A673 (cell line): ENCODE data around the gene FGFR1OP2. TPM values are rescaled to one million over a fixed set of nuclear protein-coding genes. Genes with fewer than 3 reads are reported as not detected.
"Not testable (repeated sequence)": the region's sequence is repeated elsewhere in the genome, so short reads cannot be mapped to it uniquely, and the experiment has no call there.

Experiments used
- BruUV-seq: library from RNA; stranded (reverse); fragments of 400-500 nt; replicated peaks from 2 replicates; lab custom pipeline; 2021; lab: Mats Ljungman, UMichigan
- CTCF ChIA-PET: fragments of 300-600 bp; sonication (Branson Sonifier 250); formaldehyde crosslinking; loops from one replicate; lab custom pipeline; 2022; ENCODE audit warnings: antibody characterized with exemption; lab: Charles Lee
- POLR2A ChIA-PET: fragments of 300-600 bp; sonication (Branson Sonifier 250); formaldehyde crosslinking; loops from one replicate; lab custom pipeline; 2022; ENCODE audit warnings: antibody characterized with exemption; ENCODE audit not compliant: low non-redundant PET; lab: Charles Lee
- DNase-seq: peaks from one replicate; pipeline ENCODE4 v3.0.0-alpha.2; 2015; ENCODE audit warnings: low spot score
- H3K27ac ChIP-seq: fragments of 200-600 bp; sonication (generic); 2 replicates; pipeline ENCODE4 v1.5.1; 2016; ENCODE audit warnings: mixed run types, low read depth, mild to moderate bottlenecking, mixed read lengths, antibody characterized with exemption, low read length; ENCODE audit not compliant: poor library complexity, severe bottlenecking
- H3K27me3 ChIP-seq: fragments of 200-600 bp; sonication (generic); replicated peaks from 2 replicates; pipeline ENCODE4 v1.6.1; 2017; ENCODE audit warnings: mixed run types, low read depth, mild to moderate bottlenecking, mixed read lengths, antibody characterized with exemption, low read length; ENCODE audit not compliant: insufficient read depth, poor library complexity
- H3K36me3 ChIP-seq: fragments of 200-600 bp; sonication (generic); 2 replicates; pipeline ENCODE4 v1.6.1; 2016; ENCODE audit warnings: mixed run types, mild to moderate bottlenecking, mixed read lengths, antibody characterized with exemption, low read length; ENCODE audit not compliant: insufficient read depth, poor library complexity, severe bottlenecking
- H3K4me1 ChIP-seq: fragments of 200-600 bp; sonication (generic); 2 replicates; pipeline ENCODE4 v1.6.1; 2017; ENCODE audit warnings: mixed run types, mild to moderate bottlenecking, mixed read lengths, antibody characterized with exemption, low read length; ENCODE audit not compliant: insufficient read depth, poor library complexity, severe bottlenecking
- H3K4me3 ChIP-seq: fragments of 200-600 bp; sonication (generic); 2 replicates; pipeline ENCODE4 v1.5.1; 2016; ENCODE audit warnings: low read depth, mixed run types, mild to moderate bottlenecking, mixed read lengths, low read length; ENCODE audit not compliant: poor library complexity, severe bottlenecking
- H3K9me3 ChIP-seq: fragments of 200-600 bp; sonication (generic); 2 replicates; pipeline ENCODE4 v1.6.1; 2016; ENCODE audit warnings: mixed run types, low read depth, mild to moderate bottlenecking, mixed read lengths, antibody characterized with exemption, low read length; ENCODE audit not compliant: poor library complexity, severe bottlenecking
- CTCF ChIP-seq: fragments of 300-800, 200-600 bp; sonication (generic); conservative IDR thresholded peaks from 2 replicates; pipeline ENCODE4 v1.5.1; 2017; ENCODE audit warnings: low read depth, mild to moderate bottlenecking, antibody characterized with exemption, low read length, moderate library complexity, mixed read lengths
- EZH2 ChIP-seq: fragments of 200-600 bp; sonication (generic); IDR thresholded peaks from 2 replicates; pipeline ENCODE4 v1.6.1; 2017; ENCODE audit warnings: borderline replicate concordance, low read depth, mild to moderate bottlenecking, mixed read lengths, antibody characterized with exemption, low read length; ENCODE audit not compliant: poor library complexity, severe bottlenecking
- intact Hi-C: fragments of 100-400 bp; cut with micrococcal nuclease; formaldehyde crosslinking; loops from one replicate; pipeline ENCODE4 v1.10.0; 2022; ENCODE audit not compliant: unreplicated experiment
- total RNA-seq: library from RNA; stranded (reverse); gene quantifications from 2 replicates; pipeline ENCODE4 v1.2.3, GENCODE V29; 2021

FGFR1OP2 gene
- total RNA-seq, 1 experiment from 2014 or later, result 40.3 TPM

- Histone ChIP-seq H3K27me3 (no peaks in the 10 kb centered on the region), H3K36me3 (peaks cover 19% of the 10 kb centered on the region), H3K27ac (no peak overlapping the region), H3K4me1 (no peaks in the 10 kb centered on the region), H3K4me3 (no peak overlapping the region), H3K9me3 (peaks cover 2% of the 10 kb centered on the region)
- POLR2A ChIA-PET, result no interaction called here
- CTCF ChIA-PET, result interaction anchor here (0.7 kb wide), 1 partner anchor 62 kb away, joined by 3 read pairs; no protein-coding TSS in a partner anchor
- BruUV-seq, result no TSS peak
- no peak for DNase-seq
- intact Hi-C loops, result no loop called here
- no peak for TF ChIP-seq CTCF
- TF ChIP-seq EZH2, result no peak
Observed at GRCh38 chr12:26953447-26953846, 15.2 kb downstream of the FGFR1OP2 start.

- H3K4me3 ChIP-seq, result no peak overlapping the region
- H3K27ac ChIP-seq, result no peak overlapping the region
- DNase-seq, result no peak
- H3K4me1 ChIP-seq, result no peaks in the 10 kb centered on the region
- no TSS peak for BruUV-seq
- ChIA-PET POLR2A (no interaction called here), CTCF (no interaction called here)
- peaks cover 22% of the 10 kb centered on the region for H3K36me3 ChIP-seq
- intact Hi-C loops, result no loop called here
- no peaks in the 10 kb centered on the region for H3K9me3 ChIP-seq
- TF ChIP-seq CTCF (no peak), EZH2 (no peak)
- H3K27me3 ChIP-seq, result no peaks in the 10 kb centered on the region
Observed at GRCh38 chr12:26954027-26954426, 15.8 kb downstream of the FGFR1OP2 start.

- H3K27me3 ChIP-seq, H3K27ac ChIP-seq, H3K9me3 ChIP-seq, H3K4me1 ChIP-seq, BruUV-seq, intact Hi-C loops, POLR2A ChIA-PET, H3K4me3 ChIP-seq, CTCF ChIA-PET, DNase-seq: not testable (repeated sequence)
- H3K36me3 ChIP-seq, result peaks cover 27% of the 10 kb centered on the region
Observed at GRCh38 chr12:26961391-26961790, 23.1 kb downstream of the FGFR1OP2 start.

- no peak for DNase-seq
- Histone ChIP-seq H3K4me3 (no peak overlapping the region), H3K27me3 (no peaks in the 10 kb centered on the region), H3K36me3 (peaks cover 27% of the 10 kb centered on the region), H3K27ac (no peak overlapping the region), H3K4me1 (no peaks in the 10 kb centered on the region), H3K9me3 (no peaks in the 10 kb centered on the region)
- TF ChIP-seq EZH2 (no peak), CTCF (no peak)
- no TSS peak for BruUV-seq
- intact Hi-C loops, result no loop called here
- ChIA-PET POLR2A (no interaction called here), CTCF (no interaction called here)
Observed at GRCh38 chr12:26961803-26962202, 23.5 kb downstream of the FGFR1OP2 start.
